BJ (cell line): ENCODE data around the gene CTCF. TPM values are rescaled to one million over a fixed set of nuclear protein-coding genes. Genes with fewer than 3 reads are reported as not detected.

ENCODE experiments used
- CTCF ChIA-PET: fragments of 350-600 bp; formaldehyde crosslinking; extraction: SDS; loops from one replicate; lab custom pipeline; 2021; ENCODE audit warnings: antibody characterized with exemption, inconsistent platforms; lab: Yijun Ruan, JAX
- POLR2A ChIA-PET: fragments of 300-600 bp; sonication (Branson Sonifier 250); formaldehyde crosslinking; extraction: SDS; loops from one replicate; lab custom pipeline; 2021; ENCODE audit warnings: antibody characterized with exemption; lab: Charles Lee
- DNase-seq: peaks from one replicate; pipeline ENCODE4 v3.0.0-alpha.2; 2011; ENCODE audit warnings: low read depth
- H3K27me3 ChIP-seq: 2 replicates; pipeline ENCODE4 v1.6.0; 2011; ENCODE audit warnings: low read length; ENCODE audit not compliant: control insufficient read depth, insufficient read depth
- H3K36me3 ChIP-seq: 2 replicates; pipeline ENCODE4 v1.5.1; 2011; ENCODE audit warnings: low read length; ENCODE audit not compliant: control insufficient read depth, insufficient read depth
- H3K4me3 ChIP-seq: 2 replicates; pipeline ENCODE4 v1.5.1; 2011; ENCODE audit warnings: low read depth, mild to moderate bottlenecking, control low read depth, low read length
- polyA plus RNA-seq: library from polyadenylated mRNA; depleted of rRNA; stranded (reverse); fragments of >200 nt; gene quantifications from 2 replicates; pipeline ENCODE4 v1.2.3, GENCODE V29; 2011; rRNA removed
- small RNA-seq: library from RNA; depleted of rRNA; stranded (forward); fragments of <200 nt; gene quantifications from one replicate; pipeline ENCODE3, GENCODE V24; 2012; ENCODE audit warnings: low replicate concordance, low read depth; ENCODE audit not compliant: insufficient read length
- TF ChIP-seq, protein P1 (sequence below): IDR thresholded peaks from 2 replicates; pipeline ENCODE4 v1.5.1; 2011; ENCODE audit warnings: low read depth, mild to moderate bottlenecking, control low read depth, inconsistent platforms, low read length, moderate library complexity; ENCODE audit not compliant: insufficient read depth

CTCF gene
- polyA plus RNA-seq, 1 experiment = 20.9 TPM

DNA sequence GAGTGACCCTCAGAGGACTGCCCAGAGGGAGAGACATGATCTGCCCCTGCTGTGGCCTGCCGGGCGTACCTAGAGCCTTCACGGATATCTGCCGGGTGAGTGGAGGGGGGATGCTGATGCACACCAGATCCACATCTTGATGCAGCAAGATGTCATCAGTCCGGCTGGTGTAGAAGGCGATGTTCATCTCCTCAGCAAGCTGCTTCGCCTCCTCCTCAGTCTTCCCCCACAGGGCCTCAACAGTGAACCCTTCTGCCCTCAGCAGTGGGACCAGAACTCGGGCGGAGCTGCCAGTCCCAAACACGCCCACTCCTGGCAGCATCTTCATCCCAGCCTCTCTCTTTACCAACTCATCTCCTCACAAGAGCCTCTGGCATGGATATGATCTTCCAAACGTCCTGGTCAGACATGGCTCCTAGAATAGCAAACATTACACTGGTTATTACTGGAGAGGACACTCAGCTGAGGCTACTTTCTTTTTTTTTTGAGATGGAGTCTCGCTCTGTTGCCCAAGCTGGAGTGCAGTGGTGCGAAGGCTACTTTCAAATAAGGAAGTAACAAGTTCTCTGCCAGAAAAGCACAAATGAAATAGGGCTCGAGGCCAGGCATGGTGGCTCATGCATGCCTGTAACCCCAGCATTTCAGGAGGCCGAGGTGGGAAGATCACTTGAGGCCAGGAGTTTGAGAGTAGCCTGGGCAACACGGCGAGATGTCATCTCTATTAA is 123.2 kb downstream of the CTCF start:
- TF ChIP-seq, protein P1, sequence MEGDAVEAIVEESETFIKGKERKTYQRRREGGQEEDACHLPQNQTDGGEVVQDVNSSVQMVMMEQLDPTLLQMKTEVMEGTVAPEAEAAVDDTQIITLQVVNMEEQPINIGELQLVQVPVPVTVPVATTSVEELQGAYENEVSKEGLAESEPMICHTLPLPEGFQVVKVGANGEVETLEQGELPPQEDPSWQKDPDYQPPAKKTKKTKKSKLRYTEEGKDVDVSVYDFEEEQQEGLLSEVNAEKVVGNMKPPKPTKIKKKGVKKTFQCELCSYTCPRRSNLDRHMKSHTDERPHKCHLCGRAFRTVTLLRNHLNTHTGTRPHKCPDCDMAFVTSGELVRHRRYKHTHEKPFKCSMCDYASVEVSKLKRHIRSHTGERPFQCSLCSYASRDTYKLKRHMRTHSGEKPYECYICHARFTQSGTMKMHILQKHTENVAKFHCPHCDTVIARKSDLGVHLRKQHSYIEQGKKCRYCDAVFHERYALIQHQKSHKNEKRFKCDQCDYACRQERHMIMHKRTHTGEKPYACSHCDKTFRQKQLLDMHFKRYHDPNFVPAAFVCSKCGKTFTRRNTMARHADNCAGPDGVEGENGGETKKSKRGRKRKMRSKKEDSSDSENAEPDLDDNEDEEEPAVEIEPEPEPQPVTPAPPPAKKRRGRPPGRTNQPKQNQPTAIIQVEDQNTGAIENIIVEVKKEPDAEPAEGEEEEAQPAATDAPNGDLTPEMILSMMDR = no peak
- no peaks in the 10 kb centered on the region for H3K27me3 ChIP-seq
- POLR2A ChIA-PET = no interaction called here
- CTCF ChIA-PET = interaction anchor here (1.3 kb wide), 1 partner anchor 122 kb away, joined by 3 read pairs; the partner anchor contains the start of gene TSNAXIP1
- H3K36me3 ChIP-seq = peaks cover 5% of the 10 kb centered on the region
- no peak overlapping the region for H3K4me3 ChIP-seq
- no peak for DNase-seq

Small RNAs within 50 kb of the gene (small RNA-seq; reads per million reads assigned to genes)
- gene AC027682.3 = not detected

Other genes starting within 250 kb of the CTCF start
- gene KCTD19, start 235.8 kb upstream of the CTCF start, polyA plus RNA-seq = 0.06 TPM in 1 of 2 replicates, not detected in the other
- gene LRRC36, start 235.7 kb upstream of the CTCF start, polyA plus RNA-seq = 0.06 TPM in 1 of 2 replicates, not detected in the other
- gene TPPP3, start 169.0 kb upstream of the CTCF start, polyA plus RNA-seq = 0.26 and 0.64 TPM in 2 replicates
- gene ZDHHC1, start 146.0 kb upstream of the CTCF start, polyA plus RNA-seq = 3.5 and 7.4 TPM in 2 replicates
- gene HSD11B2, start 131.4 kb upstream of the CTCF start, polyA plus RNA-seq = 0.07 TPM in 1 of 2 replicates, not detected in the other
- gene ATP6V0D1, start 81.4 kb upstream of the CTCF start, polyA plus RNA-seq = 111 and 155 TPM in 2 replicates
- not detected in 2 replicates for gene AGRP, start 79.0 kb upstream of the CTCF start, polyA plus RNA-seq
- gene RIPOR1, start 33.7 kb upstream of the CTCF start, polyA plus RNA-seq = 7.4 and 12.7 TPM in 2 replicates
- gene CARMIL2, start 82.6 kb downstream of the CTCF start, polyA plus RNA-seq = 0.18 and 0.23 TPM in 2 replicates
- gene ACD, start 97.7 kb downstream of the CTCF start, polyA plus RNA-seq = 14.1 and 29.5 TPM in 2 replicates
- 0.86 and 0.88 TPM in 2 replicates for gene PARD6A, start 98.4 kb downstream of the CTCF start, polyA plus RNA-seq
- gene ENKD1, start 104.2 kb downstream of the CTCF start, polyA plus RNA-seq = 7.6 and 10.9 TPM in 2 replicates
- 0.87 and 1.5 TPM in 2 replicates for gene C16orf86, start 104.3 kb downstream of the CTCF start, polyA plus RNA-seq
- 11.4 and 13.6 TPM in 2 replicates for gene GFOD2, start 156.8 kb downstream of the CTCF start, polyA plus RNA-seq
- 11.5 and 17.6 TPM in 2 replicates for gene RANBP10, start 244.0 kb downstream of the CTCF start, polyA plus RNA-seq
- 0.96 and 1.6 TPM in 2 replicates for gene TSNAXIP1, start 244.4 kb downstream of the CTCF start, polyA plus RNA-seq